EL (cell line): ENCODE measurements around the gene SNX15.
"Not testable (repeated sequence)": the region's sequence is repeated elsewhere in the genome, so short reads cannot be mapped to it uniquely, and the experiment has no call there.

ENCODE experiments used
- DNase-seq: peaks from one replicate; pipeline ENCODE4 v3.0.0-alpha.2; 2016

SNX15 gene

DNA sequence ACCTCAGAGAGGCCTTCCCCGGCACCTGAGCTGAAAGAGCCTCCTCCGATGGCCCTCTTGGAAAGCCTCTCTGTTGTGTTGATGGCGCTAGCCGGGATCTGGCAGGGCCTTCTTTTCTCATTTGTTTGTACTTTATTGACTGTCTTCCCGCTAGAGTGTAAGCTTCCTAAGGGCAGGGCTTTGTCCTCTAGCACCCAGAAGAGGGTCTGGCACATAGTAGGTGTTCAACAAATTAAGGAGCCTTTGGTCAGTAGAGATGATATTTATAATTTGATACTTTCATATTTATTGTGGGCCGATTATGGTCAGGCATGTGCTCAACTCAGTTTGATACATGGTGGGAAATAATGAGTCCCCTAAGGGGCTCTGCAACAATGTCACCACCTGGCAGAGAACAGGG lies 9.3 kb upstream of the SNX15 start:
- DNase-seq: no peak

DNA sequence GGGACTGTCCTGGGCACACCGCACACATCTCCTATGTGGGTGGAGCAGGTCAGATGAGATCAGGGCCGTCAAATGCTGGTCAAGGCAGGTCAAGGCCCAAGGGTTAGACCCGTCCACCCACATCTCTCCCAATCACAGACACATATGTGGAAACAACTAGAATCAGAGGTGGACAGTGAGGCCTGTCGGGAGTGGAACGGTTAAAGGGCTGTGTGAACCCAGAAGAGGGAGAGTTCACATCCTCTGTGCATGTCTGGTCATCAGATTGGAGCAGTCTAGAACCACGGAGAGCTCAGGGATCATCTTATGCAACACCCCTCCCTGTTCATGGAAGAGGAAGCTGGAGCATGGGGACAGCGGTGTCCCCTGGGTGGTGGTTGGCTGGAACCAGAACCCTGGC lies 7.4 kb upstream of the SNX15 start:
- DNase-seq: no peak

DNA sequence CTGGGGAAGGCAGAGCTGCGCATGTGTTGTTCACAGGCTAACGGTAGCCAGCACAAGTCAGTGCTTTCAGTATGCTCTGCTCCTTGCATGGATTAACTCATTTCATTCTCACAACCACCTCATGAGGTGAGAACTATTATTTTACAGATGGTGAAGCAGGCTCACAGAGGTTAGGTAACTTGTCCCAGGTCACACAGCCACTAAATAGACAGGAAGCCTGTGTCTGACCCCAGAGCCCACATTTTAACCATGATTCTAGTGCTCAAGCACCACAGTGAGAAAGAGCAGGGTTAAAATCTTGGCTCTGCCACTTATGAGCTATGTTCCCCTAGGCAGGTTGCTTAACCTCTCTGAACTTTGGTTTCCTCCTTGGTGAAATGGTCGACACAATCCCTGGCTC lies 6.2 kb upstream of the SNX15 start:
- DNase-seq: no peak

- no peak for DNase-seq
Observed at GRCh38 chr11:65021509-65021908, 5.7 kb upstream of the SNX15 start.

GRCh38 chr11:65023502-65023901 lies 3.7 kb upstream of the SNX15 start:
- DNase-seq: not testable (repeated sequence)

GRCh38 chr11:65026810-65027209 lies 429 bp upstream of the SNX15 start:
- DNase-seq: no peak

DNA sequence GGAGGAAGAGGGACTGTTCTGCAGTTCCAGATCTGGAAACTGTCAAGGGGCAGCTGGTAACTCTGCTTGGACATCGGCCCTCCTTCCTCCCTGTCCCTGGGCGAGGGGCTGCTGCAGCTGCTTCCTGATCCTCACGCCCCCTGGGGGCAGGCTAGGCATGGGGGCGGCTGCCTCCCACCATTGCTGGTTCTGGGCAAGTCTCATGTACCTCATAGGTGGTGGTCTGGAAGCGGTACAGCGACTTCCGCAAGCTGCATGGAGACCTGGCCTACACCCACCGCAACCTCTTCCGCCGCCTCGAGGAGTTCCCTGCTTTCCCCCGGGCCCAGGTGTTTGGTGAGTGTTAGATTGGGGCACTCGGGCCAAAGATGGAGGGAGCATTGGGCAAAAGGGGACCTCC lies 5.0 kb downstream of the SNX15 start:
- no peak for DNase-seq

DNA sequence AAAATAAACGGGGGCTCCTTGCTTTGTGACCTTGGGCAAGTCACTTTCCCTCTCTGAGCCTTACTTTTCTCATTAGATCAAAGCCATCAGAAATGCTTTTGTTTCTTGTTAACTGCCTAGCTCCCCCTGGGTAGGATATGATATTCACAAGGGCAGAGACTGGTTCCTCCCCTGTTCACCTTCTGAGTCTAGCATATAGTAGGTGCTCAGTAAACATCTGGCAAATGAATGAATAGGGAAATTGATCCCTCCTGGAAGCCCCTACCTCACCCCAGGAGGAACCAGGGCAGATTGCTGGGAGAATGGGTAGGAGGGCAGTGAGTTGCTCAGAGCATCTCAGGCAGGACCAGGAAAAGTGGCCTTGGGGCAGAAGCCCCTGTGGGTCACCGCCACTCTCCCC lies 7.2 kb downstream of the SNX15 start:
- no peak for DNase-seq

GRCh38 chr11:65035579-65035978 lies 8.3 kb downstream of the SNX15 start:
- DNase-seq: no peak

GRCh38 chr11:65036931-65037330 lies 9.7 kb downstream of the SNX15 start:
- DNase-seq: no peak

DNA sequence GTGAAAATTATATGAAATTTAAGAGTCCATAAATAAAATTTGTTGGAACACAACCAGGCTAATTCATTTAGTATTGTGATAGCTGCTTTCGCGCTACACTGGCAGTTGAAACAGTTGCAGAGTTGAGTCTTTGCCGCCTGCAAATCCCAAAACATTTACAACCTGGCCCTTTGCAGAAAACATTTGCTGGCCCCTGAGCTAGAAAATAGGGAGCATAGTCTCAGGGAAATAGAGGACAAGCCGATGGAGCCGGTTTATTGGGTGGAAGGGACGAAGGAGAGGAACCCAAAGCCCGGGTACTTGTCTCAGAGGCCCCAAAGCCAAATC lies 13.2 kb downstream of the SNX15 start:
- no peak for DNase-seq

GRCh38 chr11:65040847-65041622 lies 13.8 kb downstream of the SNX15 start, which contains the start of gene SAC3D1:
Gene SAC3D1, plus strand, starts transcription at chr11:65041210. Its CDS starts 83 bp downstream, at chr11:65041293.
- peak; percentile 98 for DNase-seq

- no peak for DNase-seq
Observed at GRCh38 chr11:65042891-65043290, 15.7 kb downstream of the SNX15 start.

- peak; percentile 79 for DNase-seq
Observed at GRCh38 chr11:65043881-65044501, 16.8 kb downstream of the SNX15 start.

GRCh38 chr11:65045061-65045460 lies 17.8 kb downstream of the SNX15 start:
- DNase-seq: no peak

DNA sequence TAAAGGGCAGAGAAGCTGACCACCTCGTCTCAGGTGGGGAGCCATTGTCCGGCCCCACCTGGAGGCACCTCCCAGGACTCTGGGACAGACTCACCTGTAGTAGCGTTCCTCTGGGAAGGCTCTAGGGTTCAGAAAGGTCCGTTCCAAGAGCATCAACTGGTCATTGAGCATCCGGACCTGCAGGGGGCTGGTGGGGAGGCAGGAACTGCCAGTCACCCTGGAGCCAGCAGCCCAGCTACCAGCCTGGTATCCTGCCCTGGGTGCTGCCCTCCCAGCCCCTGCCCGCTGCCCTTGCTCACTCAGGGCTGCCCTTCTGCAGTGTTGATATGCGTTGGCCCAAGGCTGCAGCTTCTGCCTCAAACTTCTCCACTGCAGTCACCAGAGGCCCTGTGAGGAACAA lies 18.5 kb downstream of the SNX15 start:
- no peak for DNase-seq

- DNase-seq: no peak
Observed at GRCh38 chr11:65047581-65048422, 20.6 kb downstream of the SNX15 start.

DNA sequence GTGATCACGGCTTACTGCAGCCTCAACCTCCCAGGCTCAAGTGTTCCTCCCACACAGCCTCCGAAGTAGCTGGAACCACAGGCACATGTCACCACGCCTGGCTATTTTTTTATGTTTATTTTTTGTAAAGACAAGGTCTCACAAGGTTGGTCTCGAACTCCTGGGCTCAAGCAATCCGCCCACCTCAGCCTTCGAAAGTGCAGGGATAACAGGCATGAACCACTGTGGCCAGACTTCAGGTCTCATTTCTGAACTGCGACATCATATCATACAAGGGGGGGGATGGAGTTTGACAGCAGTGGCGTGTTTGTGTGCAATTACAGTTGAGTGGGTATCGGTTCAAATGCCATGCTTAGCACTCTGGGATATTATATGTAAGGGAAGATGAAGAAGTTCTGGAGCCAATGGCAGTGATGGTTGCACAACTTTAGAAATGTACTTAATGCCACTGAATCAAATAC lies 24.2 kb downstream of the SNX15 start:
- DNase-seq: no peak

DNA sequence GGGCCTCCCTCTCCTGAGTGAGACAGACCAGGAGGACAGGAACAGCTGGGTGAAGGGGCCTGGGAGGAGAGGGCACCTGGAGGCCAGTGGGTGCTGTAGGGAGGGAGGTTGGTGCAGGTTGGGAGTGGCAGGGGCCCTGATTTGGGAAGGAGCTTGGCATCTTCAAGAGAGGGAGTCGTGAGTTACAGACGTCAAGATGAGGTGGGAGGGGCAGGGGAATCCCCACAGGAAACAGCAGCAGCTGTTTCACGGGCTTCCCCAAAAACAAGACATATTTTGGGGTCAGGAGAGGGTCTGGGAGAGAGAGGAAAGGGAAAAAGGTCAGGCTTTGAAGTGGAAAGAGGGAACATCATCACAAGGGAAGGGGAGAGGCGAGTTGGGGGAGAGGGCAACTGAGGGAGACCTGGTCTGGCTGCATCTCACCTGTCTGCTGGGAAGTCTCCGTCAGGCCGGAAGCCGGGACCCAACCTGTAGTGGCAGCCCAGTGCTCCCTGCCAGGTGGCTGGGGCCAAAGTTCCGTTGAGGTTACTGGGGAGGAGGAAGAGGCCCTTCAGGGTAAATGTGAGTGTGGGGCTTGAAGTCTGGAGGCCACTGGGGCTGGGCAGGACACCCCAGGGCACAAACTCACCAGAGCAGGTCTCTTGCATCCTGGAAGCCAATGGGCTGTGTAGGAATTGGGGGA lies 26.7 kb downstream of the SNX15 start:
- DNase-seq: no peak

GRCh38 chr11:65055538-65055937 lies 28.3 kb downstream of the SNX15 start:
- DNase-seq: no peak

DNA sequence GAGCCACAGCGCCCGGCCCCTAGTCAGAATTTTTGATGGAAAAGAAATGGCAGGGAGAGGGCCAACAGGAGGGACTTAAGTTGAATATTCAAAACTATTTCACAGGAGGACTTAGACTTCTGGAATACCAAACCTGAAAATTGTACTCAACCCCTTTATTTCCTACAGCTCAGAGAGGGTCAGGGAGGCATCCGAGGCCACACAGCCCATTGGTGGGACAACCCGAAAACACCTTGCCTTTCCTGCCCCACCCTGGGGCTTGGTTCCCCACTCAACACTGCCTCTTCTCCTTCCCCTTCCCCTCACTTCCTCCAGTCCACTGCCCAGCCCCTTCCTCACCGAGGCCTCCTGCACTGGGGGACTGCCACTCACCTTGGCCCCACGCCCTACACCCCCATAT lies 29.8 kb downstream of the SNX15 start:
- DNase-seq: no peak

DNA sequence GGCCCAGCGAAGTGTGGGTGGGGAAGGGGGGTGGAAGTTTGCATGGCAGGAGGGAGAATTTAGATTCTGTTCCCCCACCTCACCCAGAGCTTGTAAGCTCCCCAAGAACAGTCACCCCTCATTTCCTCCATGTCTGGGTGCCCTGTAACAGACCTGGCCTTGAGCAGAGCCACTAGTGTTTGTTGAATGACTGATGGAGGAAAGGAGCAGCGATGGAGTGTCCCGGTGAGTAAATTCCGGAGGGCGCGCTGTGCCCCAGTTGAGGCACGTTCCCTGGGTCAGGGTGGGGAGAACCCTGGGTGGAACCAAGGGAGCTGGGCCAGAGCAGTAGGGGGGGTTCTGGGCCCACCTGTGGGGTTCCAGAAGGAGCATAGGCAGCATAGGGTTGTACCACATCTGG lies 30.3 kb downstream of the SNX15 start:
- DNase-seq: no peak

DNA sequence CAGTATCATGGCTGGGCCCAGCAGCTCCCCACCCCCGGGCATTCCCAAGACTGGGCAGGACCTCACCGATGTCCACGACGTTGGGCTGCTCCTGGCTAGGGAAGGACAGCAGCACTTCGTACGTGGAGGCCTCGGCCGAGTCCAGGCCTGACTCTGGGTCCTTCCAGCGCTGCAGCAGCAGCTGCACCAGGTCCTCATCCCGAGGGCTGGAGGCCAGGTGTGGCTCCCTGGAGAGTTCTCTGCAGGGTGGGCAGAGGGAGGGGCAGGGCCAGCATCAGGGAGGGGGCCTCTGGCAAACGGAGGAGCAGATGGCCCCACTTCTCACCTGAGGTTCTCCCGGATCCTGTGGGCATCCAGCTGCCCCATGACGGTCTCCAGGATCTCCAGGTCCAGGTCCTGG lies 30.8 kb downstream of the SNX15 start:
- no peak for DNase-seq
